ENCODE results near the gene PCYOX1L.

The PCYOX1L gene

DNA sequence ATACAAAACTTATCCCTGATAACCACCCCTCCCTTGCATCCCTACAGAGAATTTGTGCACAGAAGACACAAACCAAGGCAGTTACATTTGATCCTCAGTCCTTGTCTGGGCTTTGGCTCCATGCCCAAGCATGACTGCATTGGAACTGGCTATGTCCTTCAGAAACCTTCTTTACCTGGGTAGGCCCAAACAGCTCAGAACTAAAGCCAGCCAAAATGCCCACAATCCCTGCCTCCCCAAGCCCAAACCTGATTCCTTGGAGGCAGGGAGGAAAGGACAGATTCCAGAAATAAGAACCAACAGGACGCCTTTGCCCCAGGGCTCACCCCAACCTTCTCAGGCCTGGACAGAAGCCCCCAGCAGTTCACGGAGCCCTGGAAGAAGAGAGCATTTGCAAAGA lies 13.0 kb downstream of the PCYOX1L start:
- no peak for DNase-seq

DNA sequence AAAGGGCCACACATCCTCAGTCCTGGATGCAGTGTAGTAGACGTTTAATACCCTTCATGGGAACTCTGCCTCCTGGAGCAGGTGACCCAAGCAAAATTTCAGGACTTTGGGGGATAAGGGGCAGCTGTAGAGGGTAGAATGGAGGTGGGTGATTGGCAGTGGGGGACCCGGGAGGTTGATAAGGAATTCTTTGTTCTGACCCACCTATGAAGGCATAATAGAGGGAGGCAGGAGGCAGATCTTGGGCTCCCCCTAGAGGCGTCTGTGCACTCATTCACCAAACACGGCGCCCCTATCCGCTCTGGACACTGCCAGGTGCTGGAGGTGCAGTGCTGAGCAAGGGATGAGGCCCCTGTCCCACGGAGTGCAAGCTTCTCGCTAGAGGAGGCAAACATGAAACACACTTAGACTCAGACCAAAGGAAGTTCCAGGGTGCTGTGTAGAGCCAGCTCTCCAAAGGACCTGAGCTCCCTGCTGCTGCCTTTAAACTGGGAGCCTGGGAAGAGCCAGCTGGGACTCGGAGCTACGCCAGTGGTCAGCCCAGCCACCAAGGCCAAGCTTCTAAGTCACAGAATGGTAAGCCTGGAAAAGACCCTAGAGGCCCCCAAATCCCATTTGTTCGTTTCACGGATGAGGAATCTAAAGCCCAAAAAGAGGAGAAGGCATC lies 13.6 kb downstream of the PCYOX1L start:
- DNase-seq = no peak

DNA sequence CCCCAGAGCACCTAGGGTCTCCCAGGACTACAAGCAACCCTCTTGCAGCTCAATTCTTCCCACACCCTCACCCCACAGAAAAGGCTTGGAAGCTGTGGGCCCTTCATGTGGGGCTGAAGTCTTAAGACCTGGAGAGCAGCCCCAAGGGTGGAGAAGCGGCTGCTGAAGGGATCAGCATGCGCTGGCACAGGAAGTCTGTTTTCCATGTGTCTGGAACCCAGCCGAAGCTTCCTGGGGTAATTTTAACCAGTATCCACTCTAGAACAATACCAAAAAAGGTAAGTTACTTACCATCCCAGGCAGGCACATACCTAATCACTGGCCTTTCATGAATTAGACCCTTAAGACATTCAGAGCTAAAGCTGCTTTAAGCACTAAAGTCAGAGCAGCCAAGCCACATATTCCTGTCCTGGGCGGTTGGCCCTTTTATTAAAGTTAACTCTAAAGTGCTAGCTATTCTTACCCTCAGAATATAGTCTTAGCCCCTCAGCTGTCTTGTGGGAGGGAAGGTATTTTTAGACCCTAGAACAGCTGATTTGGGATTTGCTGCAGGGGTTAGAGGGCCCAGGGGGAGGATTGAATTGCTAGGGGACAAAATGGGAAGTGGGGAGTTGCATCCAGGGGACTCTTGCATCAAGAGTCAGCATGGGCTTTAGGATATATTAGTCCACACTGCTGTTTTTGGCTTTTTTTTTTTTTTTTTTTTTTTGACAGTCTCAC lies 14.4 kb downstream of the PCYOX1L start:
- no peak for DNase-seq

DNA sequence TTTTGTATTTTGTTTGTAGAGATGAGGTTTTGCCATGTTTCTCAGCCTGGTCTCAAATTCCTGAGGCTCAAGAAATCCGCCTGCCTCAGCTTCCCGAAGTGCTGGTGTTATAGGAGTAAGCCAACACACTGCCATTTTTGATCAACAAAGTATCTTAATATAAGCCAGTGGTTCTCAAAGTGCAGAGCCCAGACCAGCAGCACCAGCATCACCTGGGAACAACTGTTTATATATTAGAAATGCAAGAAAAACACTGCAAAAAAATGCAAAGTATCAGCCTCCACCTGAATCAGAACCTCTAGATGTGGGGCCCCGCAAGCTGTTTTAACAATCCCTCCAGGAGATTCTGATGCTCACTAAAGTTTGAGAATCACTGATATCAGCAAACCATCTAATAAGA lies 15.1 kb downstream of the PCYOX1L start:
- no peak for DNase-seq

DNA sequence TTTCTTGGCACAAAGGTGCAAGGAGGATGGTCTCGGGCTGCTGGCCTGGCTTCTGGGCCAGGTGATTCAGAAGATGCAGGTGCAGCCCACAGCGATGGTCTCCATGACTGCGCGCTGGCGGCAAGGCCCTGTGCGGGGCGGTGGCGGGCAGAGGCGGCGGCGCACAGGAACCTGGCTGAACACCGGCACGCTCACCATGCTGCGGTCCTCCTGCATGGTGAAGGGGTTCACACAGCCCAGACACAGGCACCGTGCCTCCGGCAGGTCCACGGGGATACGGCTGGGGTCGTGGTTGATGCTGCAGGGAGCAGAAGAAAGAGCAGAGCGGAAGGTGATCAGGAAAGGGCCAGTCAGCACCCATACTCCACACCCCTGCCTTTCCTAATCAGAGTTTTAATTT lies 16.5 kb downstream of the PCYOX1L start:
- DNase-seq = no peak

DNA sequence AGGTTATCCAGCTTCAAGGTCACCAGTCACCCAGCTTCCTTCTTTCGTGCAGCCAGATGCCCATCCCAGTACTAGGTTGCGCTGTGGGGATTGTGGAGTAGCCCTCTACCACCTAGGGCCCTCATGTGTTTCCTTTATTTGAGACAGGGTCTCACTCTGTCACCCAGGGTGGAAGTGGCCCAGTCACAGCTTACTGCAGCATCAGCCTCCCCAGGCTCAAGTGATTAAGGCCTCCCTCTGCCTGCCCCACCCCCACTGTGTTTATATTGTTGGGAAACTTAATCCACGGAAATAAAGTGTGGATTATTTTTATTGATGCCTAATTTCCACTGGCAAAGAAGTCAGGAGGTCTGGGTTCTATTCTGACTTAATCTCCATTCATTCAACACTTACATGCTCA lies 17.0 kb downstream of the PCYOX1L start:
- no peak for DNase-seq

DNA sequence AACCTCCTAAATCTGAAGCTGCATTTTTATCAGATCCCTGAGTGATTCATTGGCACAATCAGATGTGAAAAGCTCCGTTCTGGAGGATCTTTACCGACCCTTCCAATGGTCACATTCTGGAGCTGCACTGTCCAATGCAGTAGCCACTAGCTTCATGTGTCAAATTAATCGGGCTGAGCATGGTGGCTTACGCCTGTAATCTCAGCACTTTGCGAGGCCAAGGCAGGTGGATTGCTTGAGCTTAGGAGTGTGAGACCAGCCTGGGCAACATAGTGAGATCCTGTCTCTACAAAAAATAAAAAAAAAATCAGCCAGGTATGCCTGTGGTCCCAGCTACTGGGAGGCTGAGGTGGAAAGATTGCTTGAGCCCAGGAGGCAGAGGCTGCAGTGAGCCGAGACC lies 17.6 kb downstream of the PCYOX1L start:
- DNase-seq = no peak

DNA sequence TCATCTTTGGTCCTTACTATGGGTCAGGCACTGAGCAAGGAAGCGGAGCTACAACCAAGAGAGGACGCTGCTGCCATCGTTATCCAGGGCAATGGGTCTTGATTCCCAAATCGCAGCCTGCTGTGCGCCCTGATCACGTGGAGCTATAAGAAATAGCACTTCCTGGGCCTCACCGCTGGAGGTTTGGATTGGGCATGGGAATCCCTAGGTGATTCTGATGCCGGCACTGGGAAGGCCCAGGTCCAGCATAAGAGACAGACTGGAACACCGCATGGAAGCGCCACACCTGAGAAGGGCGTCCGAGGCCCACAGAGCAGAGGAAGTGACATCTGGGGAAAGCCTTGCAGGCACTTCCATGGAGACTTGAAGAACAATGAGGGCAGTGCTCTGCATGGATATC lies 18.3 kb downstream of the PCYOX1L start:
- DNase-seq = no peak

DNA sequence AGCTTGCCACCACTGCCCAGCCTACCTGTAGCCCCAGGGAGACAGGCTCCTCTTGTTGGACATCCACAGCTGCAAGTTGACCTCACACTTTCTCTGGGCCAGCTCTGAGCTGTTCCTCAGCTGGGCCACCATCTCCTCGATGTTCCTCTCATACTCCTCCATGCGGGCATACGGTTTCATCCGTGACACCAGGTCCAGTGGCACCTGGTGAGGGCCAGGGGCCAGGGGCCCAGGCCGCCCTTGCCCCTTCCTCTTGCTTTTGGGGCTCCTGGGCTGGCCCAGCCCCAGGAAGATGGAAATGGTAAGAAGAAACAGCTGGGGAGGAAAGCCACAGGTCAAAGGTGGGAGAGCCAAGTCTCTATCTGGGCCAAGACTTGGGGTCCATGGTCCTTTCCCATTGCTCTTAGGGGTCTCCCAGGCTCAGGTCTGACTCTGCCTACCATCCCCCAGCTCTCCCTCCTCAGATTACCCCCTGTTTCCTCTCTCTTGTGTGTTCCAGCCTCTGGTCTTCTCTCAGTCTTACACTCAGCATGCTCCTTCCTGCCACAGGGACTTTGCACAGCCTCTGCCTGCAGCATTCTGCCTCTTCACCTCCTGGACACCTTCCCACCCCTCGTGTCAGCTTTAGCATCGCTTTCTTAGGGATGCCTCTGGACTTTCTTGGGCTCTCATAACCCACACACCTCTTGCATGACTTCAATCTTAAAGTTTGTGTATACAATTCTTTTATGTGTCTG lies 19.0 kb downstream of the PCYOX1L start:
- DNase-seq = no peak

DNA sequence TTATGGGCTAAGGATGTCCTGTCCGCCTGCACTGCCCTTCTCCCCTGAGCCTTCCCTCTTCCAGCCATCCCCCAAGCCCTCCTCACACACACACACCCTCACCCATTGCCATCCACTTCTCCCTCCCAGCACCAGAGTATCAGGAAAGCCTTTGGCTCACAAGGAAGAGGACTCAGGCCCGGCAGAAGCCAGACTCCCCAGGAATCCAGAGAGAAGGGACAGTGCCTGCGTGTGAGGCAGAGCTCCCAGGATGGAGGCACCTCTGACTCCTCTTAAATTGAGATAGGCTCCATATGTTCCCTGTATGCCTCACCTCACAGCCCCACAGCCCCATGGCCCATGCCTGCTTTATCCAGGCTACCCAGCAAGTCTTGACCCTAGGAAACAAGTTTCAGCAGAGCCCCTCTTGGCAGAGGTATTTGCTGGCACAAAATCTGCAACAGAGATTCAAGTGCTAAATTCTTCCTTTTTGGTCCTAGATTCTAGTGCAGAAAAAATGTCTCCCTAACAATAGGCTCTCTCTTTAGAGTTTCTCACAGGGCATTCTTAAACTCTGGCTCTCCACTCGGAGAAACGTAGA lies 20.5 kb downstream of the PCYOX1L start:
- DNase-seq = no peak

DNA sequence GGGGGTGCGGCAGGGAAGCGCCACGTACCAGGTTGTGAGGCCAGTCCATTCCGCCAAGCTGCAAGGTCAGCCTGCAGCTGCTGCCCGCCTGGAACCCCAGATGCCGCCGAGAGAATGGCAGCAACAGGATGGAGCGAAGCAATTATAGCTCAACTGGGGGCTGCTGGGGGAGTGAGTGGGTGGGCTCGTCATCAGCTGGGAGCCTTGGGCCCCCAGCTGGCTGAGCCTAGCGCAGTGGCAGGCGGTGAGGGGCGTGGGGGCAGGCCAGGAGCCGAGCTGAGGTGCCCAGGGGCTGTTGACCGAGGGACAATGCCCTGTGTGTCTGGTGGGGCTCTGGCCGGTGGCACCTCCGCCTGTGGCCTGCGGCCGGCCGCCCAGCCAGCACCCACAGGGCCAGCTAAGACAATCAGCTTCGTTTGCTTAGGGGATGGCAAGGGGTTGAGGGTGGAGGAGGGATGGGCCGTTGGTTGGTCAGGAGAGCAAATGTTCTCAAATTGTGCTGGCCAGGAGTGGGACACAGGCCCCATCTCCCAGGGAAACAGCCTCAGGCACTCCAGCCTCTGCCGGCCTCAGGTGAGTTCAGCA lies 21.4 kb downstream of the PCYOX1L start, which contains the start of gene IL17B:
Gene IL17B (minus strand): TSS at position 116 of the 585 bp plus-strand sequence. CDS start 67 bp downstream, at position 49.
- DNase-seq = no peak

DNA sequence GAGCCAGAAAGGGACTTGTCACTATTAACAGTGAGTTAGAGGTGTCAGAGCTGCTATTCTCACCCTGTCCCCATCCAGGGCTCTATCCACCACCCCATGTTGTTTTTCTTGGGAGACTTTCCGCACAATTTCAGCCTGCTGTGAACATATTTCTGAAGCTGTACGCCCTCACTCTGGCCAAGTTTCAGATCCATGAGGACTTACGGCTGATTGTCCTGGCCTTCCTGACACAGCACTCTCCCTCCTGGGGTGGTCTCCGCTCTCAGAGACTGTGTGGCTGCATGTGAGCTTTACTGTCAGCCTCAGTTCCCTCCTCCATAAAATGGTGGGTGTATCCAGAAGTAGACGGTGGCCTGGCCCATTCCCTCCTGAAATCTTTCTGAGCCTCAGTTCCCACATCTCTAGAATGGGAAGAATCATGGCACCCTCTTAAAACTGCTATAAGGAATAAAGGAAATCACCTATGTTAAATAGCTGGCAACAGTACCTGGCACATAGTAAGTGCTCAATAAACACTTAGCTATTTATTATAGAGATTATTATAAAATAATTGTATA lies 22.1 kb downstream of the PCYOX1L start:
- DNase-seq = no peak

DNA sequence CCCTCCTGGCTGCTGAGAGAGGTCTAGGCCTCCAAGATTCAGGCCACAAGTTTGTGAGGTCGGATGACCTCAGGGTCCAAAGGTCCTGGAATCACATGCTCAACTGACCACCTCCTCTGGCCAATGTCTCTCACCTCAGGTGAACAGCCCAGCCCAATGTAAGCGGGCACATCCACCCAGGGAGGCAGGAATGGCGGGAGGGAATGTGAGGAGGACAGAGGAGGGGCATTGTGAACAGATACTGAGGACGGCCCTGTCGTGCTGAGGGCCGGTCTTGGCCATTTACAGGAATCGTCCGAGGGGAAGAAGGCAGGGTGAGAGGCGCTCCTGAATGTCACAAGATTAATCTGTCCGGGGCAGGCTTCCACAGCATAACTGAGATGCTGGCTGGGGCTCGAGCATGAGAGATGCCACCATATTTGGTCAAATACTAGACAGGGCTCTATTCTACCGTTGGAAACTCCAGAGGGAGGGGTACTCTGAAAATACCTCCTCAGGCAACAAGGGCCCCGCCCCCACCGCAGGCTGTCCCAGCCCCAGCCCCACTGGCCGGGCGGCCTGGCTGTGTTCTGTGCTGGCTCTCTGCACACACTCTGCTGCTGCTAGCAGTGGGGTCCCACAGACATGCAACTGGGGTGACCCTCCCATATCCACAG lies 22.7 kb downstream of the PCYOX1L start:
- DNase-seq = no peak

DNA sequence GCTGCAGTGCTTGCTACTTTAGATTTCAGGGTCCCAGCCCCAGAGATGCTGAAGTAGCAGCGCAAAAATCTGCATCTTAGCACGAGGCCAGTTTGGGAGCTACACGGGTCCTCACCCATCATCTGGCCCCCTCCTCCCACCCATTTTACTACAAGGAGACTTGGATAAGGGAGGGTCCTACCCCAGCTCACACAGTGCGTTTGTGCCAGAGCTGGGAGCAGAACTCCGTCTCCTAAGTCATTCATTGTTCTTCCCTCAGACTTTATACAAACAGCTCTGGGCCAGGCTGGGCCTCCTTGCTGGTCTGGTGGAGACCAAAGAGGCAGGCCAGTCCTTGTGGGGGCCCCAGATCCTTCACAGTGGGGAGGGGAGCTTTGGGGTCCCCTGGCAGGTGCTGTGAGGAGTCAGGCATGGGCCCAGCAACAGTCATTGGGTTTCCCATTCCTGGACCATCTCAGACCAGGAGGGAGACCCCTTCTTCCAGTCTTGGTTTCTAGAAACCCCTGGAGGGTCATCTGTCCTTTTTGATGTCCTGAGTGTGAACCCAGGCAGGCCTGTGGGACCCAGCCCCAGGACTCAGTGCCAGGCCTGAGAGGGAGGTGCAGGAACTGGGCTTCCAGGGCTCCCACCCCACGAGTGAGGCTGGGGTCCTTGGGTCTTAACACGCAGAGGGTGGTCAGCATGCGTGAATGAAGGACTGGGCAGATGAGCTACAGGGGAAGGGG lies 23.6 kb downstream of the PCYOX1L start:
- DNase-seq = no peak

DNA sequence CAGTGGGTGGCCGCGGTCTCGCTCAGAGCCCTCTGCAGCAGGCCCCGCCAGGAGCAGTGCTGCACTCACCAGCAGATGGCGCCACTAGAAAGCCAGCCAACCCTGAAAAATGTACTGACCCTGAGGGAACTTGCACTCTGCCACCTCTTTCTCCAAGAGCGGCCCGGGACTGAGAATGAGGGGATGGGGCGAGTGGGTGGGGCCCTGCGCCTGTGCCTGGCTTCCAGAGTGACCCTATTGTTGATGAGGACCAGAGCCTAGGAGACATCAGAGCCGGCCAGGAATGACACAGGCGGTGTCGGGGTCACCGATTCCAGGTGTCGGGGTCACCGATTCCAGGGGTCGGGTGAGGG lies 24.1 kb downstream of the PCYOX1L start:
- DNase-seq = no peak

DNA sequence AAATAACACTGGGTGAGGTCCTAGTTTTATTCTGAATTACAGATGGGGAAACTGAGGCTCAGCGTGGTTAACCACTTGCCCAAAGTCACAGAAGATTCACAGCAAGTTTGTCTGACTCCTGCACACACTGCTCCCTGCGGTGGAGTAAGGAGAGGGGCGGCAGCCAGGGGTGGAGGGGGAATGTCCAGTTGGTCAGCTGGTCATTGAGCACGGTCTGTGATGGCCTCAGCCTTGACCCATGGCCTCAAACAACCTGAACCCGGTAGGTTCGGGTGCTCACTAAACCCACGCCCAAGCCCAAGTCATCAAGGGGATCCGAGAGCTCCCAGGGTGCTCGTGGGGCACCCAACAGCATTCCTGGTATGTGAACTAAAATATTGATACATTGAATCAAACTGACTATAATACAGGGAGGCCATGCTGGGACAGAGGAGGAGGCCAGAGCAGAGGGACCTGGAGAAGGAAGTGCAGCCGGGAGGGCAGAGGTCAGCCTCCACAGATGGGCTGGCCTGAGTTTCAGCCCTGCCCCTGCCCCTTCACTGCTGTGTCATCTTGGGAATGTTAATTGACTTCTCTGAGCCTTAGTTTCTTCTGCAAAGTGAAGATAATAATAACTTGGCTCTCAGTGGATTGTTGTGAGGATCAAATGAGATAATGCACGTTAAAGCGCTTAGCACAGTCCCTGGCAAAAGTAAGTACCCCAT lies 24.8 kb downstream of the PCYOX1L start:
- DNase-seq = no peak

DNA sequence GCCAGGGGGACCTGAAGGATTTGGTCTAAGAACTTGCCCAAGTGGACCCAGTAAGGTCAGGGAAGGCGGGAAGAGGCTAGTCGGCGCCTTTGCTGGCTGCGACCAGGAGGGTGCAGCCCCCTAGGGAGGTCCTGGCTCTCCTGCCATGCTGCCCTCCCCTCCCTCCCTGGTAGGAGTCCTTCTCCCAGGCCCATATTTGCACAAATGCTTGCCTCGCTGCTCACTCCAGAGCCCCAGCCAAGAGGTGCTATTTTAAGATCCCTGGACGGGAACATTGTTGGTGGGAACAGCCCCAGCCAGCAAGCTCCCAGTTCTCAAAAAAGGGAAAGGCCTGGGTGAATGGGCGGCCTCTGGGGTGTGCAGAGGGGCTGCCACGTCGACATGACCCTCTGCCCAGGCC lies 25.6 kb downstream of the PCYOX1L start:
- no peak for DNase-seq

DNA sequence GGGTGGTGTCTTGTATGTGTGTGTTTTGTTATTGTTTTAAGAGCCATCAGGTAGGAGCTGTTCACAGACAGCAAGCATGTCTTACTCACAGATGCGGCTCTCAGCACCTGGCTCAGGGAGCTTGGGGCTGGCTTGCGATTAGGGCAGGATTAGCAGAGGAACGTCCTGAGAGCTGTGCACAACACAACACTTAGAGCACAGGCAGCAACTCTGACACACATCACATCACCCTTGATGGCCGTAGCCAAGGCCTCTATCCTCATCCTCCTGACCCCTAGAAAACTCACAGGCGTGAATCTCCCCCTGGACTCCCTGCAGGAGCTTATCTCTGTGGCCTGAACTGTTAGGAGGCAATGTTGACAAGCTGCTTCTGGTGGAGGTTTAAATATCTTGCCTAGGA lies 28.3 kb downstream of the PCYOX1L start:
- DNase-seq = no peak

DNA sequence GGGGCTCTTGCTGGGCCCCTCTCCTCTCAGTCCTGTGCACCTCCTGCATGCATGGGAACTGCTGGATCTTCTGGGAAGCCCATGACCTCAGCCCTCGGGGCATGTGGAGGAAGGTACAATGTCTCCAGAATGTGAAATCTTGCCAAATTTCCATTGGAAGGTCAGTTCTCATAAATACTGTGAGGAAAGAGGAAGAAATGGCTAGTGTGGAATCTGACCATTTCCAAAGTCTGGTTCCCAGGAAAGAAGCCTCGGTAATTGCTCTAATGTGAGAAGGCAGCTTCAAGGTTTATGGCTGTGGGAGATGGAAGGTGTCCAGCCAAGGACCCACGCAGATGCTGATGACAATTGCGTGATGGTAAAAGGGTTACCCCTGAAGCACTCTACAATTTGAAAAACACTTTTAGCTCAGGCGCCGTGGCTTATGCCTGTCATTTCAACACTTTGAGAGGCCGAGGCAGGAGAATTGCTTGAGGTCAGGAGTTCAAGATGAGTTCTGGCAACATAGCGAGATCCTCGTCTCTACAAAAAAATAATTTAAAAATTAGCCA lies 29.3 kb downstream of the PCYOX1L start:
- DNase-seq = no peak

DNA sequence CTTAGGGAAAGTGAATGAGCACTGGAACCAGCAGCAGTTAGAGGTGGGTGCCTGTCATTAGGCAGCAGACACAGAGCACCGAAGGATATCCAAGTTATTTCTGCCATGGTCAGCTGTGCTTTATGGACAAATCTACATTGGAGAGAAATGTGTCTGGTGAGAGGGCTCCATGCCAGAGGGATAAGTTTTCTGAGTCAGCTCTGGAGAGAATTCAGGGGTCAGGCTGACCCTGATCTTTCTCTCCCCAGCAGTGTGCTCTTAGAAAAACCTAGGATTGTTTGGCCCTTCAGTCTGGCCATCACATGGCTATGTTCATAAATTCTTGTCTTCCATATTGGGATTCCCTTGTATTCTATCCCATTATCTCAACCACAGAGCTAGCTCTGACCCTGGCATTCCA lies 30.1 kb downstream of the PCYOX1L start:
- DNase-seq = no peak

Measured in NCI-H1417 treated with DMSO at 0.1 percent for 48 hours (cell line).